Bronchial epithelial cell (primary cell): ENCODE data around the gene CTTNBP2NL. TPM values are rescaled to one million over a fixed set of nuclear protein-coding genes. Genes with fewer than 3 reads are reported as not detected.
"Not testable (repeated sequence)": the region's sequence is repeated elsewhere in the genome, so short reads cannot be mapped to it uniquely, and the experiment has no call there.

Experiments used
- DNase-seq: peaks from one replicate; pipeline ENCODE4 v3.0.0-alpha.2; 2010; ENCODE audit warnings: low read depth
- FAIRE-seq: peaks from 2 replicates; lab custom pipeline; 2011; peaks lifted over from hg19 to GRCh38; lab: Jason Lieb, UNC
- H3K27me3 ChIP-seq: 2 replicates; pipeline ENCODE4 v1.5.1; 2011; ENCODE audit warnings: low read length; ENCODE audit not compliant: control insufficient read depth, insufficient read depth
- H3K36me3 ChIP-seq: 2 replicates; pipeline ENCODE4 v1.5.1; 2011; ENCODE audit warnings: low read length; ENCODE audit not compliant: control insufficient read depth, insufficient read depth
- H3K4me3 ChIP-seq: 2 replicates; pipeline ENCODE4 v1.5.1; 2011; ENCODE audit warnings: mild to moderate bottlenecking, low read depth, low read length, control low read depth
- total RNA-seq: library from RNA; depleted of rRNA; stranded (reverse); fragments of >200 nt; gene quantifications from 2 replicates; pipeline ENCODE4 v1.2.1, GENCODE V29; 2014
- TF ChIP-seq, protein P1 (sequence below): IDR thresholded peaks from 2 replicates; pipeline ENCODE4 v1.5.1; 2011; ENCODE audit warnings: mild to moderate bottlenecking, moderate library complexity, low read length, control low read depth, inconsistent platforms; ENCODE audit not compliant: insufficient read depth, severe bottlenecking

Gene CTTNBP2NL
- total RNA-seq, 1 donor from 2014 or later: 5.3 TPM

DNA sequence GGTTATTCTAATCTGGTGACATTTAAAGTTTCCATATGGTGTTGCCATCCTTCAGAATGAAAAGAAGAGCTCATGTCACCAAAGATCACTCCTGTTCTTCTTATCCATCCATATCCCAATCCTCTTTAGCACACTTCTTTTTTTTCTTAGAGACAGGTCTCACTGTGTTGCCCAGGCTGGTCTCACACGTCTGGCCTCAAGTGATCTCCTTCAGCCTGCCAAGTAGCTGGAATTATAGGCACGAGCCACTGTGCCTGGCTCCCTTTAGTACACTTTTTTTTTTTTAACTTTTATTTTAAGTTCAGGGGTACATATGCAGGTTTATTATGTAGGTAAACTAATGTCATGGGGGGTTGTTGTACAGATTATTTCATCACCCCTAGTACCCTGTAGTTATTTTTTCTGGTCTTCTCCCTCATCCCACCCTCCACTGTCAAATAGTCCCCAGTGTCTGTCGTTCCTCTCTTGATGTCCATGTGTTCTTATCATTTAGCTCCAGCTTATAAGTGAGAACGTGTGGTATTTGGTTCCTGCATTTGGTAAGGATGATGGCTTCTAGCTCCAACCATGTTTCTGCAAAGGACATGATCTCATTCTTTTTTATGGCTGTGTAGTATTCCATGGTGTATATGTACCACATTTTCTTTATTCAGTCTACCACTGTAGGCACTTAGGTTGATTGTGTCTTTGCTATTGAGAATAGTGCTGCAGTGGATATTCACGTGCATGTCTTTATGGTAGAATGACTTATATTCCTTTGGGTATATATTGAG, 40.6 kb downstream of the CTTNBP2NL start:
- TF ChIP-seq, protein P1, sequence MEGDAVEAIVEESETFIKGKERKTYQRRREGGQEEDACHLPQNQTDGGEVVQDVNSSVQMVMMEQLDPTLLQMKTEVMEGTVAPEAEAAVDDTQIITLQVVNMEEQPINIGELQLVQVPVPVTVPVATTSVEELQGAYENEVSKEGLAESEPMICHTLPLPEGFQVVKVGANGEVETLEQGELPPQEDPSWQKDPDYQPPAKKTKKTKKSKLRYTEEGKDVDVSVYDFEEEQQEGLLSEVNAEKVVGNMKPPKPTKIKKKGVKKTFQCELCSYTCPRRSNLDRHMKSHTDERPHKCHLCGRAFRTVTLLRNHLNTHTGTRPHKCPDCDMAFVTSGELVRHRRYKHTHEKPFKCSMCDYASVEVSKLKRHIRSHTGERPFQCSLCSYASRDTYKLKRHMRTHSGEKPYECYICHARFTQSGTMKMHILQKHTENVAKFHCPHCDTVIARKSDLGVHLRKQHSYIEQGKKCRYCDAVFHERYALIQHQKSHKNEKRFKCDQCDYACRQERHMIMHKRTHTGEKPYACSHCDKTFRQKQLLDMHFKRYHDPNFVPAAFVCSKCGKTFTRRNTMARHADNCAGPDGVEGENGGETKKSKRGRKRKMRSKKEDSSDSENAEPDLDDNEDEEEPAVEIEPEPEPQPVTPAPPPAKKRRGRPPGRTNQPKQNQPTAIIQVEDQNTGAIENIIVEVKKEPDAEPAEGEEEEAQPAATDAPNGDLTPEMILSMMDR: no peak
- Histone ChIP-seq H3K36me3 (no peaks in the 10 kb centered on the region), H3K4me3 (no peak overlapping the region), H3K27me3 (no peaks in the 10 kb centered on the region)
- DNase-seq: no peak
- no peak for FAIRE-seq

DNA sequence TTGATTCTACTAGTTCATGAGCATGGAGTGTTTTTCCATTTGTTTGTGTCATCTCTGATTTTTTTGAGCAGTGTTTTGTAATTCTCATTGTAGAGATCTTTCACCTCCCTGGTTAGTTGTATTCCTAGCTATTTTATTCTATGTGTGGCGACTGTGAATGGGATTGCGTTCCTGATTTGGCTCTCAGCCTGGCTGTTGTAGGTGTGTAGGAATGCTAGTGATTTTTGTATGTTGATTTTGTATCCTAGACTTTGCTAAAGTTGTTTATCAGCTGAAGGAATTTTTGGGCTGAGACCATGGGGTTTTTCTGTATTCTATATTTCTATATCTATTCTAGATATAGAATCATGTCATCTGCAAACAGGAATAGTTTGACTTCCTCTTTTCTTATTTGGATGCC, 42.1 kb downstream of the CTTNBP2NL start:
- not testable (repeated sequence) for FAIRE-seq, H3K27me3 ChIP-seq, H3K4me3 ChIP-seq, DNase-seq, H3K36me3 ChIP-seq

DNA sequence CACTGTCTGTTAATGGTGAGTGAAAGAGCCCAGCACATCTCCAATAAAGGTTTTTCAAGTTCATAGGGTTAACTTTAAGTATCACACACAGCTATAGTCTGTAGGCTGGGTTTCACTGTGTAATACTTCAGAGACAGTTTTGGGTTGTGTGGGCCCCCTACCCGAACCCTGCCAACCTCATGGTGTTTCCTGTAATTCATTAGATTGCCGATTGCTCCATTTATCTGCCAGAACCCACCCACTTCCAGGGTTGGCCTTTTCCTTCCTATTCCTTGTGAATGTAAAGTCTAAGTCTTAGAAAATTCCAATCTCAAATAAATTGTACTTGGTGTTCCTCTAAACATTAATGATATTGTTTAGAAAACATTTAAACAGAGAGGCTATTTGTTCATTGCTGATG, 43.6 kb downstream of the CTTNBP2NL start:
- no peaks in the 10 kb centered on the region for H3K27me3 ChIP-seq
- FAIRE-seq (no peak), DNase-seq (no peak)
- TF ChIP-seq, protein P1: no peak
- no peaks in the 10 kb centered on the region for H3K36me3 ChIP-seq
- no peak overlapping the region for H3K4me3 ChIP-seq

DNA sequence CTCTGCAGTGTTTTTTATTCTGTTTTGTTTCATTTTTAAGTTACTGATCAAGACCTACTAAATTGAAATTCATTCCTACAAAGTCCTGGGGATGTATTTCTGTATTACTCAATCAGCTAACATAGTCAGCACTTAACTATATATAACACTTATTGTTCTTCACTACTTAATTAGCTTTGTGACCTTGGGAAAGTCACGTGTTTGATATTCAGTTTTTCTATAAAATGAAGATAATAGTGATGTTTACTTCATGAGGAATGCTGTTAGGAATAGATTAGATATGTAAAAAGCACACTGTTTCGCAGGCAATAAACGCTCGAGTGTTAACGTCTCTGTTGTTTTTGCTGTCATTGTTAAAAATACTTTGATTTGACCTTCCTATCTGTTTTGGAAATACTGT, 44.6 kb downstream of the CTTNBP2NL start:
- H3K36me3 ChIP-seq: peaks cover 1% of the 10 kb centered on the region
- no peaks in the 10 kb centered on the region for H3K27me3 ChIP-seq
- TF ChIP-seq, protein P1: no peak
- no peak for DNase-seq
- H3K4me3 ChIP-seq: no peak overlapping the region
- FAIRE-seq: no peak

DNA sequence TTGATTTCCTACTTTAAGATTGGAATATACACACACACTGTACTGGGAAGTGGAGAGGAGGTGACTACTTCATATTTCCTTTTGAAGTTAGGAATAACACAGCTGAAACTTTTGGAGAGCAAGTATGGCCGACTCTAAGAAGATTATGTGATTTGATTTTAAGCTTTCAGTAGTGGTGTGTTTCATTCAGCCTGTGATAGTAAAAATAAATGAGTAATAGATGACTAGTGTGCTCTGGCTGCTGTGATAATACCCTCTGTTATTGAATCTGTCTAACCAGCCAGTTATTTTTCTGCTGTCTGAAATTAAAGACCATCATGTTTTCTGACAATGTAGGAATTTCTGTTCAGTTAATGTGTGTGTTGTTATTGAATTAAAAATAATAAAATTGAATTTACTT, 48.3 kb downstream of the CTTNBP2NL start:
- H3K36me3 ChIP-seq: peaks cover 5% of the 10 kb centered on the region
- H3K4me3 ChIP-seq: no peak overlapping the region
- TF ChIP-seq, protein P1: no peak
- DNase-seq (peak; percentile 37), FAIRE-seq (no peak)
- H3K27me3 ChIP-seq: no peaks in the 10 kb centered on the region

DNA sequence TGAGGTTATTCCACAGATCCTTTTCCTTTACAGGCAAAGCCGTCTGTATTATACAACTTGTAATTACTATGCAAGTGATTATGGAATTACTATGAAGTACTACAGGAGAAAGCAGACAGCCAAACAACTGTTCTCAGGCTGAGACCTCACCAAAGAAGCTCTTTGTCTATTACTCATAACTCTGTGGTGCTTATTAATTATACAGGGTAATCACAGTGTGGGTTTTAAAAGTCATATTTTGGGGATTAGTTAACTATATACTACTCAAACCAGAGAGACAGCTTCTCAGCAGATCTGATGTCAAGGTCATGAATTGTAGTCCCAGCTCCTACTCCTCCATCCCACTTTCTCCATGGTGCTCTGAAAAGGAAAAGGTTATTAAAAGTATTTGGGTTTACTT, 49.6 kb downstream of the CTTNBP2NL start:
- H3K27me3 ChIP-seq: no peaks in the 10 kb centered on the region
- peaks cover 5% of the 10 kb centered on the region for H3K36me3 ChIP-seq
- no peak overlapping the region for H3K4me3 ChIP-seq
- TF ChIP-seq, protein P1: no peak
- FAIRE-seq: no peak
- DNase-seq: no peak
